Vagina (tissue), 2 donors: ENCODE measurements around the gene SART3.

Experiments used
- POLR2A ChIP-seq, 2 donors: fragments of 450-650 bp; IDR thresholded peaks; one replicate each; pipeline ENCODE4 v1.6.1; 2017; ENCODE audit warnings: antibody characterized with exemption in 2 of 2, mild to moderate bottlenecking in 2 of 2, moderate library complexity in 2 of 2
- POLR2AphosphoS5 ChIP-seq, 2 donors: sonication (generic); formaldehyde crosslinking; IDR thresholded peaks; one replicate each; pipeline ENCODE4 v1.9.0; 2017; ENCODE audit warnings: antibody characterized with exemption in 2 of 2, mild to moderate bottlenecking in 2 of 2, low read depth in 1 of 2; ENCODE audit not compliant: insufficient read depth in 1 of 2
- TF ChIP-seq, protein P1 (sequence below), 3 experiments: fragments of 450-650 bp in 2 of 3; fragments of 200-600 bp in 1 of 3; sonication (generic) in 1 of 3; IDR thresholded peaks; one replicate each; pipeline ENCODE4 v1.5.1; 2017 to 2019; ENCODE audit warnings: antibody characterized with exemption in 3 of 3, mild to moderate bottlenecking in 2 of 3, moderate library complexity in 2 of 3

GRCh38 chr12:108495823-108496579 is 65.0 kb downstream of the SART3 start:
- TF ChIP-seq, protein P1, sequence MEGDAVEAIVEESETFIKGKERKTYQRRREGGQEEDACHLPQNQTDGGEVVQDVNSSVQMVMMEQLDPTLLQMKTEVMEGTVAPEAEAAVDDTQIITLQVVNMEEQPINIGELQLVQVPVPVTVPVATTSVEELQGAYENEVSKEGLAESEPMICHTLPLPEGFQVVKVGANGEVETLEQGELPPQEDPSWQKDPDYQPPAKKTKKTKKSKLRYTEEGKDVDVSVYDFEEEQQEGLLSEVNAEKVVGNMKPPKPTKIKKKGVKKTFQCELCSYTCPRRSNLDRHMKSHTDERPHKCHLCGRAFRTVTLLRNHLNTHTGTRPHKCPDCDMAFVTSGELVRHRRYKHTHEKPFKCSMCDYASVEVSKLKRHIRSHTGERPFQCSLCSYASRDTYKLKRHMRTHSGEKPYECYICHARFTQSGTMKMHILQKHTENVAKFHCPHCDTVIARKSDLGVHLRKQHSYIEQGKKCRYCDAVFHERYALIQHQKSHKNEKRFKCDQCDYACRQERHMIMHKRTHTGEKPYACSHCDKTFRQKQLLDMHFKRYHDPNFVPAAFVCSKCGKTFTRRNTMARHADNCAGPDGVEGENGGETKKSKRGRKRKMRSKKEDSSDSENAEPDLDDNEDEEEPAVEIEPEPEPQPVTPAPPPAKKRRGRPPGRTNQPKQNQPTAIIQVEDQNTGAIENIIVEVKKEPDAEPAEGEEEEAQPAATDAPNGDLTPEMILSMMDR (IDR thresholded peaks at IDR 0.05) = no peak
- no peak for TF ChIP-seq POLR2A (IDR thresholded peaks at IDR 0.05)
- TF ChIP-seq POLR2AphosphoS5 (IDR thresholded peaks at IDR 0.05; ENCODE audit: insufficient read depth in 1 of 2, low read depth in 1 of 2) = no peak
